Prostate gland (tissue), 2 donors: Measurements from ENCODE around the gene SCMH1. TPM values are rescaled to one million over a fixed set of nuclear protein-coding genes. Genes with fewer than 3 reads are reported as not detected.

Source experiments
- DNase-seq: peaks from one replicate; pipeline ENCODE4 v3.0.0-alpha.2; 2019; ENCODE audit warnings: low spot score
- H3K27ac ChIP-seq, 2 donors: fragments of 200-600 bp; sonication (generic); 2 replicates each; pipeline ENCODE4 v1.5.1; 2017 to 2019
- H3K27me3 ChIP-seq: fragments of 200-600 bp; sonication (generic); replicated peaks from 2 replicates; pipeline ENCODE4 v1.5.1; 2019; ENCODE audit not compliant: insufficient read depth
- H3K36me3 ChIP-seq, 2 donors: fragments of 200-600 bp; sonication (generic); 1 replicate in 1 of 2; 2 replicates in 1 of 2; pipeline versions ENCODE4 v1.5.1 to v1.8.1; 2017 to 2019
- H3K4me1 ChIP-seq: fragments of 200-600 bp; sonication (generic); replicated peaks from 2 replicates; pipeline ENCODE4 v1.5.1; 2019
- H3K4me3 ChIP-seq, 2 donors: fragments of 200-600 bp; sonication (generic); 2 replicates each; pipeline ENCODE4 v1.5.1; 2017 to 2019
- H3K9me3 ChIP-seq: fragments of 200-600 bp; sonication (generic); 2 replicates; pipeline ENCODE4 v1.5.1; 2017
- POLR2A ChIP-seq: fragments of 450-650 bp; IDR thresholded peaks from one replicate; pipeline ENCODE4 v1.6.1; 2016; ENCODE audit warnings: antibody characterized with exemption, mild to moderate bottlenecking
- POLR2AphosphoS5 ChIP-seq: sonication (generic); formaldehyde crosslinking; IDR thresholded peaks from one replicate; pipeline ENCODE4 v1.6.1; 2017; ENCODE audit warnings: antibody characterized with exemption
- WGBS: methylation state at CpG from one replicate; pipeline ENCODE4 v1.1.5; 2018; 5-methylcytosine and 5-hydroxymethylcytosine counted together
- intact Hi-C: fragments of 100-400 bp; cut with DNase I; formaldehyde crosslinking; loops from one replicate; pipeline ENCODE4 v1.14.2; 2022
- total RNA-seq, 2 donors: library from RNA; depleted of rRNA; stranded (reverse); fragments of >200 nt; gene quantifications; one replicate each; pipeline ENCODE4 v1.1.0, GENCODE V29; 2016
- TF ChIP-seq, protein P1 (sequence below), 4 experiments: fragments of 200-600 bp in 2 of 4; fragments of 450-650 bp in 2 of 4; sonication (generic) in 2 of 4; IDR thresholded peaks; 1 replicate in 3 of 4; 2 replicates in 1 of 4; pipeline ENCODE4 v1.5.1; 2016 to 2019; ENCODE audit warnings: antibody characterized with exemption in 4 of 4, mild to moderate bottlenecking in 2 of 4, moderate library complexity in 2 of 4

Gene SCMH1
- total RNA-seq, 2 donors from 2014 or later, result 49.0 to 62.7 TPM

DNA sequence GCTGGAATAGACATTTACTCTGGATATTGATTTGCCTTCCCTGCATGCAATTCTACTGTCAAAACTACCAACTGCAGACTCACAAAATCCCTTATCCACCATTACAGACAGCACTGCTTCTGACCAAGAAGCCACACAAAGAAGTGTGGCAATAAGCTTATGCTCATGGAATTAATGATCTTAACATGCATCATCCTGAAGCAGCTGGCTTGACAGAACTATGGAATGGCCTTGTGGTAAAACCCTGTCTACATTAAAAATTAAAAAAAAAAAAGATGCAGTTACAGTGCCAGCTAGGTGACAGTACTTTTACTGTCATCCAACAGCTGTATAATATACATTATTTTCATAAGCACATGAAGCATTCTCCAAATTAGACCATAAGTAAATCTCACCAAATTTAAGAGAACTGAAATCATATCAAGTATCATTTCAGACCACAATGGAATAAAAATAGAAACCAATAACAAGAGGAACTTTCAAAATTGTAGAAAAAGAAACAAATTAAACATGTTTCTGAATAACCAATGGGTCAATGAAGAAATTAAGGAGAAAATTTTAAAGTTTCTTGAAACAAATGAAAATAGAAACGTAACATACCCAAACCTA is 70.7 kb downstream of the SCMH1 start:
- no peak for TF ChIP-seq POLR2AphosphoS5
- TF ChIP-seq, protein P1, sequence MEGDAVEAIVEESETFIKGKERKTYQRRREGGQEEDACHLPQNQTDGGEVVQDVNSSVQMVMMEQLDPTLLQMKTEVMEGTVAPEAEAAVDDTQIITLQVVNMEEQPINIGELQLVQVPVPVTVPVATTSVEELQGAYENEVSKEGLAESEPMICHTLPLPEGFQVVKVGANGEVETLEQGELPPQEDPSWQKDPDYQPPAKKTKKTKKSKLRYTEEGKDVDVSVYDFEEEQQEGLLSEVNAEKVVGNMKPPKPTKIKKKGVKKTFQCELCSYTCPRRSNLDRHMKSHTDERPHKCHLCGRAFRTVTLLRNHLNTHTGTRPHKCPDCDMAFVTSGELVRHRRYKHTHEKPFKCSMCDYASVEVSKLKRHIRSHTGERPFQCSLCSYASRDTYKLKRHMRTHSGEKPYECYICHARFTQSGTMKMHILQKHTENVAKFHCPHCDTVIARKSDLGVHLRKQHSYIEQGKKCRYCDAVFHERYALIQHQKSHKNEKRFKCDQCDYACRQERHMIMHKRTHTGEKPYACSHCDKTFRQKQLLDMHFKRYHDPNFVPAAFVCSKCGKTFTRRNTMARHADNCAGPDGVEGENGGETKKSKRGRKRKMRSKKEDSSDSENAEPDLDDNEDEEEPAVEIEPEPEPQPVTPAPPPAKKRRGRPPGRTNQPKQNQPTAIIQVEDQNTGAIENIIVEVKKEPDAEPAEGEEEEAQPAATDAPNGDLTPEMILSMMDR (IDR thresholded peaks at IDR 0.05), result no peak
- no peak for TF ChIP-seq POLR2A
- Histone ChIP-seq H3K36me3 (no peaks in the 10 kb centered on the region), H3K27me3 (no peaks in the 10 kb centered on the region), H3K9me3 (no peaks in the 10 kb centered on the region), H3K4me3 (no peak overlapping the region), H3K4me1 (no peaks in the 10 kb centered on the region), H3K27ac (no peak overlapping the region)
- no peak for DNase-seq
- WGBS, result 58% methylated on average over 1 of the region's 1 CpG
- intact Hi-C loops, result no loop called here

DNA sequence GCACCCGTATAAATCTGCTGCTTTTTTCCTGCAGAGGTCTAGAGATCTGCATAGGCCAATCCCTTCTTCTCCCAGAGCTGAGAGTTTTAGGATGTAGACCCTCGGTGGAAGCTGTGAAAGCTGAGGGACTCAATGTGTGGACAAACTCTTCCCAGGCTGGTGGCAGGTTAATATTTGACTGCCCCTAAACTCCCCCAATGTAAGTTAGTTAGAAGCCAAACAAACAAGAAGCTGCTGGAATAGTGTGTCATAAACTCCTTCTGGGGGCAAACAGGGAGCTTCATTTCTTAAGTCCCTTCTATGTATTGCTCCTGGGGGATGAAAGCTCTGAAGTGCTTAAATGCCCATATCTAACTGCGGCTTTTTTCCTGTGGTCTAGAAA is 72.3 kb downstream of the SCMH1 start:
- WGBS, result 74% methylated on average over 3 of the region's 3 CpGs

DNA sequence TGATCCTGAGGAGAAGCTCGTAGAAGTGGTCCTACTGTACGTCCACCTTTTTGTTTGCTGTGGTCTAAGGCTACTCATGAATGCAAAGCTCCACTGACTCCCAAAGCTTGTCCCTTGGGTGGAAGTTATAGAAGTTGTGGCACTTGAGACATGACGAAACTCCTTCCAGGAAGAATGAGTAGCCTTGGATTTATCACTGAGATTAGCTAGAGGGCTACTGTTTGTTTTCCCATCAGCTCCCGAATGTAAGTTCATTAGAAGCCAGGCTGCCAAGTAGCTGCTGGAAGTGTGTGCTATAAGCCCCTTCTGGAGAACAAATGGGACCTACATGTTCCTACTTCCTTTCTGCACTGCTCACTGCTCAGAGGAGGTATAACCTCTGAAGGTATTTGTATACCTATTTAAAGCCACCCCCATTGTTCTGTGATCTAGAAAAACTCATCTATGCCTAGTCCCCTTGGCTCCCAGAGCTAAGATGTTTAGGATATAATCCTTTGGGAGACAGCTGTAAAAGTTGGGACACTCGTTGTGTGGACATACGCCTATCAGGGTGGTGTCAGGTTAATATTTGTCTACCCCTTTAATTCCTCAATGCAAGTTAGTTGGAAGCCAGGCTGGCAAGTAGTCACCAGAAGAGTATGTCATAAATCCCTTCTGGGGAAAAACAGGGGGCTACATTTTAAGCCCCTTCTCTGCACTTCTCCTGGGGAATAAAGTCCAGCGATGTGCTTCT is 72.9 kb downstream of the SCMH1 start:
- Histone ChIP-seq H3K4me3 (no peak overlapping the region), H3K27ac (no peak overlapping the region), H3K36me3 (no peaks in the 10 kb centered on the region), H3K4me1 (no peaks in the 10 kb centered on the region), H3K27me3 (no peaks in the 10 kb centered on the region), H3K9me3 (no peaks in the 10 kb centered on the region)
- intact Hi-C loops, result no loop called here
- 87% methylated on average over 7 of the region's 7 CpGs for WGBS
- no peak for TF ChIP-seq POLR2AphosphoS5
- TF ChIP-seq, protein P1 (IDR thresholded peaks at IDR 0.05), result no peak
- TF ChIP-seq POLR2A, result no peak
- no peak for DNase-seq

More for the DNA sequence above, 72.3 kb downstream of the SCMH1 start:
- DNase-seq, result no peak
- H3K27me3 ChIP-seq, result no peaks in the 10 kb centered on the region
- H3K4me1 ChIP-seq, result no peaks in the 10 kb centered on the region
- no peak overlapping the region for H3K4me3 ChIP-seq
- H3K9me3 ChIP-seq, result no peaks in the 10 kb centered on the region
- intact Hi-C loops, result no loop called here
- no peak for TF ChIP-seq POLR2AphosphoS5
- no peak for TF ChIP-seq POLR2A
- TF ChIP-seq, protein P1 (IDR thresholded peaks at IDR 0.05), result no peak
- H3K36me3 ChIP-seq, result no peaks in the 10 kb centered on the region
- no peak overlapping the region for H3K27ac ChIP-seq

DNA sequence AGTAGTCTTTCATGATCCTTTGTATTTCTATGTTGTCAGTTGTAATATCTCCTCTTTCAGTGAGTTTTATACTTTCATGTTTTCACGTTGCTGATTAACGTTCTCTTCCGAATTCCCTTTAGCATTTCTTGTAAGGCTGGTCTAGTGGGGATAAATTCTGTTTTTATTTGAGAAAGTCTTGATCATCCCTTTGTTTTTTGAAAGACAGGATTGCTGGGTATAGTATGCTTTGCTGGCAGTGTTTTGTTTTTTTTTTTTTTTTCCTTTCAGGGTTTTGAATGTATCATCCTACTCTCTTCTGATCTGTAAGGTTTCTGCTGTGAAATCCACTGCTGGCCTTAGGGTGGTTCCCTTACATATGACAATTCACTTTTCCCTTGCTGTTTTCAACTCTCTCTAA is 74.4 kb downstream of the SCMH1 start:
- WGBS, result 99% methylated on average over 3 of the region's 3 CpGs
- H3K36me3 ChIP-seq, result no peaks in the 10 kb centered on the region
- no peak overlapping the region for H3K4me3 ChIP-seq
- no peaks in the 10 kb centered on the region for H3K9me3 ChIP-seq
- no peak for TF ChIP-seq POLR2A
- no peak for TF ChIP-seq POLR2AphosphoS5
- TF ChIP-seq, protein P1 (IDR thresholded peaks at IDR 0.05), result no peak
- intact Hi-C loops, result no loop called here
- no peak overlapping the region for H3K27ac ChIP-seq
- no peaks in the 10 kb centered on the region for H3K27me3 ChIP-seq
- no peak for DNase-seq
- H3K4me1 ChIP-seq, result no peaks in the 10 kb centered on the region

DNA sequence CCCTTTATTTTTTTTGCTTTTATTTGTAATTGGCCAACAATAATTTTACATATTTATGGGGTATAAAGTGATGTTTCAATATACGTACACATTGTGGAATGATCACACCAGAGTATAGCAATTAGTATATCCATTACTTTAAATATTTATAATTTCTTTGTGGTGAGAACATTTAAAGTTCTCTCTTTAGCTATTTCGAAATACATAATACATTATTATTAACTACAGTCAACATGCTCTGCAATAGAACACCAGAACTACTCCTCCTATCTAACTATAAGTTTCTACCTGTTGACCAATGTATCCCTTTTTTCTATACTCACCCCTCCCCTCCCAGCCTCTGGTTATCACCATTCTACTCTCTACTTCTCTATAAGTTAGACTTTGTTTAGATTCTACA is 77.4 kb downstream of the SCMH1 start:
- DNase-seq, result no peak
- Histone ChIP-seq H3K4me1 (no peaks in the 10 kb centered on the region), H3K9me3 (no peaks in the 10 kb centered on the region), H3K36me3 (no peaks in the 10 kb centered on the region), H3K27me3 (no peaks in the 10 kb centered on the region), H3K4me3 (no peak overlapping the region), H3K27ac (no peak overlapping the region)
- intact Hi-C loops, result no loop called here
- TF ChIP-seq POLR2A (no peak), POLR2AphosphoS5 (no peak)
- TF ChIP-seq, protein P1 (IDR thresholded peaks at IDR 0.05), result no peak
- 95% methylated on average over 2 of the region's 2 CpGs for WGBS
